ENCODE data around the gene LARGE1. TPM values are rescaled to one million over a fixed set of nuclear protein-coding genes. Genes with fewer than 3 reads are reported as not detected.

LARGE1 gene
- total RNA-seq, 1 experiment from 2014 or later, result 24.8 TPM

DNA sequence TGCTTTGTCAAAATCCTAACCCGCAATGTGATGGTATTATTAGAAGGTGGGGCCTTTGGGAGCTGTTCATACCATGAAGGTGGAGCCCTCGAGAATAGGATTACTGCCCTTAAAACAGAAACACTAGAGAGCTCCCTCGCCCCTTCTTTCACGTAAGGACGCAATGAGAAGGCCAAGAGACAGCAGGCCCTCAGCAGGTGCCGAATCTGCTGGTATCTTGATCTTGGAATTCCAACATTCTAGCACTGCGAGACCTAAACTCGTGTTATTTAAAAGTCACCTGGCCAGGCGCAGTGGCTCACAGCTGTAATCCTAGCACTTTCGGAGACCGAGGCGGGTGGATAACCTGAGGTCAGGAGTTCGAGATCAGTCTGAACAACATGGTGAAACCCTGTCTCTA is 33.1 kb downstream of the LARGE1 start:
- no peaks in the 10 kb centered on the region for H3K36me3 ChIP-seq
- no peaks in the 10 kb centered on the region; the same call in 1 of the 2 replicates for H3K9me3 ChIP-seq (replicated peaks)
- no peaks in the 10 kb centered on the region for H3K27me3 ChIP-seq (replicated peaks)
- H3K4me1 ChIP-seq (replicated peaks), result peaks cover 12% of the 10 kb centered on the region
- no peak overlapping the region for H3K27ac ChIP-seq
- no peak for DNase-seq (ENCODE audit: low read depth in 1 of 2, low spot score in 2 of 2)
- no peak overlapping the region for H3K4me3 ChIP-seq

DNA sequence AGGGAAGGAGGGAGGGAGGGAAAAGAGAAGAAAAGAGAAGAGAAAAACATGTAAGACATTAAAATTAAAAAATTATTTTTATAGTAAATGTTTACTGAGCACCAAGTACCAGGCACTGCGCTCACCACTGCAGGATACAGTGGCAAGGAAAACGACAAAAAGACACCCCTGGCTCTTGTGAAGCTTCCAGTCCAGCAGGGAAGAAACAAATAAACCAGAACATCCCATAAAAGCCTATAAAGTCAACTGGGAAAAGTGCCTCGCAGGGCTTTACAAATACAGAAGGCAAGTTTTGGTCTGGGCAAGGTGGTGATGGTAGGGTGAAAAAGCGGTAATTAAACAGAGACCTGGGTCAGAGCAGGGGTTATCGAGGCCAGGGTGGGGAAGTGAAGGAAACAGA is 33.6 kb downstream of the LARGE1 start:
- H3K4me3 ChIP-seq, result no peak overlapping the region
- peaks cover 12% of the 10 kb centered on the region for H3K4me1 ChIP-seq (replicated peaks)
- no peaks in the 10 kb centered on the region for H3K36me3 ChIP-seq
- H3K9me3 ChIP-seq (replicated peaks), result no peaks in the 10 kb centered on the region; the same call in 1 of the 2 replicates
- DNase-seq (ENCODE audit: low read depth in 1 of 2, low spot score in 2 of 2), result no peak
- H3K27ac ChIP-seq, result no peak overlapping the region
- H3K27me3 ChIP-seq (replicated peaks), result no peaks in the 10 kb centered on the region

DNA sequence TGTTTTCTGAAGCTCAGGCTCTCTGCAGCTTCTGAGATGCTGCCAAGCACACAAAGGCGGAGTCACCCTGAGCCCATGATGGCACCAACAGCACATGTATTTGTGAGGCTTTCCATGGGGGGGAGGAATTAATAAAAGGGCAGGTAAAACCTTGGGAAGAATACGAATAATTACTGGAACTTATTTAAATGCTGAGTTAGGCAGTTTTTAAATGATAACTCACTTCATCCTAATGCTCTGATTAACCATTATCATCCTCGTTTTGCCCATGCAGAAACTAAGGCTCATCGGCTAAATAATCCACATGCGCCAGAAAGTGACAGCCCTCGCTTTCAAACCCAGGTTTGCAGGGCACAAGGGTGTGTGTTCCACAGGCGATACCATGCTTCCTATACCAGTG is 35.4 kb downstream of the LARGE1 start:
- no peak for DNase-seq (ENCODE audit: low read depth in 1 of 2, low spot score in 2 of 2)
- H3K4me3 ChIP-seq, result no peak overlapping the region
- H3K27me3 ChIP-seq (replicated peaks), result no peaks in the 10 kb centered on the region
- H3K9me3 ChIP-seq (replicated peaks), result no peaks in the 10 kb centered on the region; the same call in 1 of the 2 replicates
- H3K36me3 ChIP-seq, result no peaks in the 10 kb centered on the region
- peaks cover 12% of the 10 kb centered on the region for H3K4me1 ChIP-seq (replicated peaks)
- H3K27ac ChIP-seq, result no peak overlapping the region

DNA sequence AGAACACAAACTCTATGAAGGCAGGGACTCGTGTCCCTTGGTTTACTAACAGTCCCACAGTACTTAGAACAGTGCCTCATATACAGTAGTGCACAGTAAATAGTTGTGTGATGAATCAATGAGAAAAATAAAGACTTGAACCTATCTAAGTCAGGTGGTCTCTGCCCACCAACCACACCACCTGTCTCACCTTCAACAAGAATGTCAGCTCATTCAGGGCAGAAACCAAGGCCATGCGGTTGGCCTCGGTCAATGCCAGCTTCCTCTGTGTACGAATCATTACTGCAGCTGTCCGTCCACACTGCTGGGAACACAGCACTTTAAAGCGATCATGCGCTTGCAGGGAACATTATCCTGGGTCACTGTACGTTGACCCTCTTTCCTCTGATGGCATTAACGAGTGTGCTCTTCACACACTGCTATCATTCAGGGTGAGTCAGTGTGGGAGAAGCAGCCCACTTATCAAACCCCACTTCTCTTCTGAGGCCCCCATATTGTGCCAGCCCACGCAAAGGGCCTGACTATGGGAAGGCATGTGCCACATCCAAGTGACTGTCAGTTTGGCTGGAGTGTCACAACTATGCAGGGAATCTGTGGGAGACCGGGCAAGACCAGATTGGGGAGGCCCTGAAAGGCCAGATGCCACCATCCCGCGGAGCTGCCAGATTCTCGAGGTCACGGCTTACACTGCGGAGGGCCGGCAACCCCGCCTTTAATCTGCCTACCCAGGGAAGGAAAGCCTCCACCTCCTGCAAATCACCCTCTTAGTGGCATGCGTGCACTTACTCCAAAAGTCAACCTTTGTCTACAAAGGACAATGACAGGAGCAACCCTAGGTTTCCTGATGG is 36.1 kb downstream of the LARGE1 start:
- Histone ChIP-seq H3K4me1 (replicated peaks) (peaks cover 12% of the 10 kb centered on the region), H3K27ac (no peak overlapping the region), H3K4me3 (no peak overlapping the region), H3K27me3 (replicated peaks) (no peaks in the 10 kb centered on the region), H3K9me3 (replicated peaks) (no peaks in the 10 kb centered on the region; the same call in 1 of the 2 replicates), H3K36me3 (no peaks in the 10 kb centered on the region)
- no peak for DNase-seq (ENCODE audit: low read depth in 1 of 2, low spot score in 2 of 2)

DNA sequence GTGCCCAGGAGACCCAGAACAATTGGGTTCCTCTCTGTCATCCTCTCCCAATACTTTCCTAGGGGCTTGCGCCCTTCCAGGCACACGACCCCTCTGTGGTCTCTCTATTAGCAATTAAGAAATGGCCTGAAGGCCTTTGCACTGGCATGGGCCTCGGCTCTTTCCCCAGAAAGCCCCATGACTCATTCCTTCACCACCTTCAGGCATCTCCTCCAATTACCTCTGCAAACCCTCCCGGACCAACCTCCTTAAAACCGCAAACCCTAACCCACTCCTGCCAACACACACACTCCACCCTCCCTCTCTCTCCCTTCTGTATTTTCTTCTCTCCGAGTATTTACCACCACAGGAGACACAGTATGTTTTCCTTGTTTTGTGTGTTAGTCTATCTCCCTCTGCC is 36.7 kb downstream of the LARGE1 start:
- peak; percentile 43 to 58 for DNase-seq (ENCODE audit: low read depth in 1 of 2, low spot score in 2 of 2)
- Histone ChIP-seq H3K27ac (no peak overlapping the region), H3K4me3 (no peak overlapping the region), H3K4me1 (replicated peaks) (peaks cover 12% of the 10 kb centered on the region), H3K27me3 (replicated peaks) (no peaks in the 10 kb centered on the region), H3K36me3 (no peaks in the 10 kb centered on the region), H3K9me3 (replicated peaks) (no peaks in the 10 kb centered on the region; the same call in 1 of the 2 replicates)

DNA sequence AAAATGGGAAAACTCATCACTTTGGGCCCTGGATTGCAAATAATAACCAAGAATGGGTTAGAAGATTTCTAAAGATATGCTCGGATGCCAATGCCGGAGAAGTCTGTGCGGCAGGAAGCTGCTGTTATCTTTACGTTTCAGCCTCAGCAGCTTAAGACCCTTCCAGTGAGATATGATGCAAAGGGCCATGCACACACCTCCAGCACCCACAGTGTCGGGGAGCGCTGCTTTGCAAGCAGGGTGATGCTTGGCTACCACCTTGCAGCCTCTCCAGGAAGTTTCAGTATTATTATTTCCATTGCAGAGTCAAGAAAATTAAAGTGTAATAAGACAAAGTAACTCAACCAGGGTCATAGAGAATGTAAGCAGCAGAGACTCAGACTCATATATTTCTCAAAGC is 37.3 kb downstream of the LARGE1 start:
- Histone ChIP-seq H3K27me3 (replicated peaks) (no peaks in the 10 kb centered on the region), H3K4me3 (no peak overlapping the region), H3K27ac (no peak overlapping the region), H3K36me3 (no peaks in the 10 kb centered on the region), H3K4me1 (replicated peaks) (peaks cover 12% of the 10 kb centered on the region), H3K9me3 (replicated peaks) (no peaks in the 10 kb centered on the region; the same call in 1 of the 2 replicates)
- no peak for DNase-seq (ENCODE audit: low read depth in 1 of 2, low spot score in 2 of 2)

DNA sequence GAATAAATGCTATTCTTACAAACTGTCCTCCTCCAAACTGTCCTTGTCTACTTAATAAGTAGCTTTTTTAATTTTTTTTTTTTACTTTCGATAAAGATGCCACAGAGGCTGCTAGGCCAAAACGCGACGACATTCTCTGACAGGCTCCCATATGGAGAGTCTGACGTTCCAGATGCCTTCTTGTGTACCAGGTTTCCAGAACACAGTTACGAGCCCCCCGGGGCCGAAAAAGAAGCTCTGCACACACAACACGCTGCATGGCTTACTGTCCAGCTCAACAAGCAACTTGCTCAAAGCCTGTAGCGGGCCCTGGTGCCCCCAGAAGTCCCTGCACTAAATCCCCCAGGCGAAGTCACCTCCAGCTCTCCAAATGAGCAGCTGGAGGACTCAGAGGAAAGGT is 39.3 kb downstream of the LARGE1 start:
- no peak for DNase-seq (ENCODE audit: low read depth in 1 of 2, low spot score in 2 of 2)
- no peaks in the 10 kb centered on the region for H3K36me3 ChIP-seq
- H3K4me1 ChIP-seq (replicated peaks), result peaks cover 12% of the 10 kb centered on the region
- no peaks in the 10 kb centered on the region for H3K27me3 ChIP-seq (replicated peaks)
- no peaks in the 10 kb centered on the region; the same call in 1 of the 2 replicates for H3K9me3 ChIP-seq (replicated peaks)
- no peak overlapping the region for H3K27ac ChIP-seq
- no peak overlapping the region for H3K4me3 ChIP-seq

DNA sequence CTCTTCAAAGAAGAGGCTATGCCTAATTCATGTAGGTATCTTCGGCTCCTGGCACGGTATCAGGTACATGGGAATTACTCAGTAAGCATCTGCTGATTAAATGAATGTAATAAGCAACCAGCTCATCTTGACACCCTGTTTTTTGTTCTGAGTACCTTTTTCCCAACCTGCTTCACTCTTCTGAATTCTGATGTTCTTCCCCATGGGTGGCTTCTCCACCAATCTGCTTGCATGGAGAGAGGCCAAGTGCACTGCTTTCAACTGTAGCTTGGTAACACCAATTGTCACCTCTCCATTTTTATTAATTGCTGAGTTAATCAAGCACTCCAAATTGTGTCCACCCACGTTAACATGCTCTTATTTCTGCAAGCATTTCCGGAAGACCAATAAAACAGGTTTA is 40.5 kb downstream of the LARGE1 start:
- DNase-seq (ENCODE audit: low read depth in 1 of 2, low spot score in 2 of 2), result no peak
- no peaks in the 10 kb centered on the region for H3K27me3 ChIP-seq (replicated peaks)
- no peak overlapping the region for H3K27ac ChIP-seq
- no peaks in the 10 kb centered on the region for H3K36me3 ChIP-seq
- H3K9me3 ChIP-seq (replicated peaks), result no peaks in the 10 kb centered on the region; the same call in 1 of the 2 replicates
- peaks cover 12% of the 10 kb centered on the region for H3K4me1 ChIP-seq (replicated peaks)
- no peak overlapping the region for H3K4me3 ChIP-seq

DNA sequence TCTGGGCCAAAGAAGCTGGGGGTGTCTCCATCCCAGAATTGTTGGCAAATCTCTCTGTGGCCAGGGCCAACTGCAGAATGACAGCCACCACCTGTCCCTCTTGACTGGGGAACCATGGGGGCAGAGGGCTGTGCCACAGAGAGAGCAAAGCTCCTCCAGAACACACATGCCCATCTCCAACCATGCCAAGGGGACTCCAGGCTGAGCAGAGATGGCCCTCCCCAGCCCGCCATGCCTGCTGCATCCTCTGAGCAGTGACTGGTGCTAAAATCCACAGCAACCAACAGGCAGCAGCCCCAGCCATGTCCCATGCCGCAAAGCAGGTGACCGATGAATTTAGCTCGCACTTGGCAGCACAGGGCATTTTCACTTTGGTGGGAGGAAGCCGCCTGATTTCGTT is 45.0 kb downstream of the LARGE1 start:
- H3K27ac ChIP-seq, result no peak overlapping the region
- no peaks in the 10 kb centered on the region for H3K36me3 ChIP-seq
- H3K4me3 ChIP-seq, result no peak overlapping the region
- no peaks in the 10 kb centered on the region for H3K27me3 ChIP-seq (replicated peaks)
- no peak for DNase-seq (ENCODE audit: low read depth in 1 of 2, low spot score in 2 of 2)
- H3K9me3 ChIP-seq (replicated peaks), result no peaks in the 10 kb centered on the region
- H3K4me1 ChIP-seq (replicated peaks), result peaks cover 33% of the 10 kb centered on the region

DNA sequence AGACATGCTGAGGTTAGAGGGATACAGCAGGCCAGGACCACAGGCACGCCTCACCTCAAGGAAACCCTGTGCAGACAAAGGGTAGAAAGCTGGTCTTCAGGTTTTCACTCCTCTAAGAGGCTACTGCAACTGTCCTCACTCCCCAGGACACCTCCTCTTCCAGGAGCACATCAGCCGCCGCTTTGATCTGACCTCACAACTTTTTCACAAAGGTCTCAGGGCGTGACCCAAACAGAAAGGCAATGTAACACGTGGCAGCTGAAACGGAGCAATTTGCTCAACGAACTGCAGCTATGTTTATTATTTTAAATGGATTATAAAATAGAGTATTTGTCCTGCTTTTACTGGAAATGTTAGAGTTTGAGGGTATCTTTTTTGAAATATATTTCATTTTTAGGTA is 46.1 kb downstream of the LARGE1 start:
- H3K36me3 ChIP-seq, result no peaks in the 10 kb centered on the region
- H3K9me3 ChIP-seq (replicated peaks), result no peaks in the 10 kb centered on the region
- DNase-seq (ENCODE audit: low read depth in 1 of 2, low spot score in 2 of 2), result no peak
- no peaks in the 10 kb centered on the region for H3K27me3 ChIP-seq (replicated peaks)
- no peak overlapping the region for H3K27ac ChIP-seq
- H3K4me3 ChIP-seq, result no peak overlapping the region
- peaks cover 44% of the 10 kb centered on the region for H3K4me1 ChIP-seq (replicated peaks)

DNA sequence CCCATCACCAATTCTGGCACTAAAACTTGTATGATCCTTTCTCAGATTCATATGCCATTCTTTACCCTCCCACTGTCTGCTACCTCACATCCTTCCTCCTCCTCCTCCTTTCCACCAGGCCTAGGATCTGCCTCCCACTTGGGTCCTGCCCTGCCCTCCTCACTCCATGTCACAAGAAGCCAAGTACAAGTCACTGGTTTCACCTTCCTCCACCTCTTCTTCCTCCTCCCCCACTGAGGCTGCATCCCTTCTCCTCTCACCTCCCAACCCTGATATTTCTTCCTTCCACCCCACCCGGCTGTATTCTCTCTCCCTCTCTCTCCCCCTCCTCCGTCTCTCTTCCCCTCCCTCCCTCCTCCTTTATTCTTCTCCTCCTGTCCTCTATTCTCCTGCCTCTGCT is 46.6 kb downstream of the LARGE1 start:
- peaks cover 47% of the 10 kb centered on the region for H3K4me1 ChIP-seq (replicated peaks)
- no peaks in the 10 kb centered on the region for H3K9me3 ChIP-seq (replicated peaks)
- H3K27me3 ChIP-seq (replicated peaks), result no peaks in the 10 kb centered on the region
- no peak overlapping the region for H3K4me3 ChIP-seq
- peak overlapping the region; percentile 50 for H3K27ac ChIP-seq
- DNase-seq (ENCODE audit: low read depth in 1 of 2, low spot score in 2 of 2), result no peak
- H3K36me3 ChIP-seq, result no peaks in the 10 kb centered on the region

DNA sequence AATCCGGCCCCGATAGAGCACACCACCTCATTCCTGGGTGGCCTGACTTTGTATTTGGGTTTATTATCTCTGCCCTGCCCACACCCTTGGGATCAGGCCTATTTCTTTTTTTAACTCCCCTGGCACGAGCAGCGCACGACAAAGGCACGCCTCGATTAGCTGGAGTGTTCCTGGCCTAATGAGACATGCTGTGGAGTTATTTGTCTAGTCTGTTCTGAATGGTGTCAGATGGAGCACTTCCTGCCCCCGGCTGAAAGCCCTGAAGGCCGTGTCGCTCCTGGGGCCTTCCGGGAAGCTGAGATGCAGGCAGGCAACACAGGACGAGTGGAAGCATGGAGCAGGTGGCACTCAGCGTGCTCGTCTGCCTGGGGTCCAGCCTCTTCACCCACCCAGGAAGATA is 47.1 kb downstream of the LARGE1 start:
- H3K9me3 ChIP-seq (replicated peaks), result no peaks in the 10 kb centered on the region
- H3K36me3 ChIP-seq, result no peaks in the 10 kb centered on the region
- peak overlapping the region; percentile 50 for H3K27ac ChIP-seq
- no peaks in the 10 kb centered on the region for H3K27me3 ChIP-seq (replicated peaks)
- peaks cover 47% of the 10 kb centered on the region for H3K4me1 ChIP-seq (replicated peaks)
- no peak overlapping the region for H3K4me3 ChIP-seq
- peak; percentile 69 to 82 for DNase-seq (ENCODE audit: low read depth in 1 of 2, low spot score in 2 of 2)

DNA sequence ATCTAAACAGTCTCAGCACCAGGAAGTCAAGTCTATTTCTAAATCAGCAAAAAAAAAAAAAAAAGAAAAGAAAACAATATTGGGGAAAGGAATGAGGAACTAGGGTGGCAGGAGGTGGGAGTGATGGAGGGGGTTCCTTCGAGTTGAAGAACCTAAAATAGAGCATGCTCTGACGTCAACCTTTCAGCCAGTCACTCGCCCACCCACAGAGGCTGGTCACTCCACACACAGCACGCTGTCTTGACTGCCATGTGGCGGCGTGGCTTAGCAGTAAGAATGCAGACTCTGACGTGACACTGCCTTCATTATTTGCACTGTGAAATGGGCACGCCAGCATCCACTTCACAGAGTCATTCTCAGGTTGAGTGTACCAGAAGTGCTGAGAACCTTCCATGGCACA is 48.3 kb downstream of the LARGE1 start:
- Histone ChIP-seq H3K36me3 (no peaks in the 10 kb centered on the region), H3K4me3 (no peak overlapping the region), H3K9me3 (replicated peaks) (no peaks in the 10 kb centered on the region), H3K4me1 (replicated peaks) (peaks cover 59% of the 10 kb centered on the region), H3K27me3 (replicated peaks) (no peaks in the 10 kb centered on the region), H3K27ac (peak overlapping the region; percentile 50; the same call in 1 of the 2 replicates)
- DNase-seq (ENCODE audit: low read depth in 1 of 2, low spot score in 2 of 2), result peak; percentile 74 to 93

DNA sequence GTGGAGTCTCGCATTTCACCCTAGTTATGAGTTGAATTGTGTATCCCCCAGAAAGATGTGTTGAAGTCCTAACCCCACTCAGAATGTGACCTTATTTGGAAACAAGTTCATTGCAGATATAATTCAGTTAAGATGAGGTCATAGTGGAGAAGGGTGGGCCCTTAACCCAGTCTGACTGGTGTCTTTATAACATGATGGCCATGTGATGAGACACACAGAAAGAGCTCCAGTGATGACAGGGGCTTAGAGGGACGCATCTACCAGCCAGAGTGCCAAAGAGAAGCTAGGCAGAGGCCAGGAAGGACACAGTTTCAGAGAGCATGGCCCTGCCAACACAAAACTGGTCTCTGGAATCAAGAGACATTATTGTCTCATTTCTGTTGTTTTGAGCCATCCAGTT is 50.3 kb downstream of the LARGE1 start:
- no peaks in the 10 kb centered on the region for H3K36me3 ChIP-seq
- no peak for DNase-seq (ENCODE audit: low read depth in 1 of 2, low spot score in 2 of 2)
- H3K9me3 ChIP-seq (replicated peaks), result no peaks in the 10 kb centered on the region
- H3K27me3 ChIP-seq (replicated peaks), result no peaks in the 10 kb centered on the region
- H3K4me3 ChIP-seq, result no peak overlapping the region
- peaks cover 72% of the 10 kb centered on the region for H3K4me1 ChIP-seq (replicated peaks)
- peak overlapping the region; percentile 25; the same call in 1 of the 2 replicates for H3K27ac ChIP-seq

Data from SJSA1 (cell line).